Psoas muscle (tissue), 8 donors: Measurements from ENCODE around the gene RNF14. TPM values are rescaled to one million over a fixed set of nuclear protein-coding genes. Genes with fewer than 3 reads are reported as not detected.

Source experiments
- ATAC-seq, 4 donors: fragments of 200-7000 bp; cut with Tn5 transposase; one replicate each; pipeline ENCODE4 v1.9.1; 2020; ENCODE audit warnings: moderate library complexity in 3 of 4, mild to moderate bottlenecking in 2 of 4
- DNase-seq, 2 donors: peaks; one replicate each; pipeline ENCODE4 v3.0.0-alpha.2; 2020
- H3K27ac ChIP-seq: fragments of 200-600 bp; one replicate; pipeline ENCODE4 v1.8.0; 2022
- H3K27me3 ChIP-seq, 3 donors: fragments of 200-600 bp in 1 of 3; one replicate each; pipeline versions ENCODE4 v1.6.1 to v1.8.0; 2013 to 2022; ENCODE audit warnings: low read length in 2 of 3, mild to moderate bottlenecking in 2 of 3, moderate library complexity in 1 of 3; ENCODE audit not compliant: insufficient read depth in 3 of 3
- H3K36me3 ChIP-seq, 2 donors: fragments of 200-600 bp in 1 of 2; one replicate each; pipeline versions ENCODE4 v1.6.1 to v1.8.0; 2013 to 2022; ENCODE audit warnings: low read depth in 1 of 2, mild to moderate bottlenecking in 1 of 2, moderate library complexity in 1 of 2; ENCODE audit not compliant: insufficient read depth in 1 of 2
- H3K4me1 ChIP-seq: fragments of 200-600 bp; one replicate; pipeline ENCODE4 v1.8.0; 2022
- H3K4me3 ChIP-seq: fragments of 200-600 bp; one replicate; pipeline ENCODE4 v1.8.0; 2022; ENCODE audit warnings: mild to moderate bottlenecking
- H3K9me3 ChIP-seq: fragments of 200-600 bp; one replicate; pipeline ENCODE4 v1.8.0; 2022
- CTCF ChIP-seq: fragments of 200-600 bp; IDR thresholded peaks from one replicate; pipeline ENCODE4 v1.8.0; 2022; ENCODE audit warnings: antibody characterized with exemption
- WGBS, 3 donors: extraction: QIAGEN DNeasy Blood & Tissue Kit; methylation state at CpG; one replicate each; pipeline versions ENCODE4 v1.1.6 to v1.1.7; 2013; 5-methylcytosine and 5-hydroxymethylcytosine counted together
- intact Hi-C, 2 donors: fragments of 100-400 bp; cut with DNase I; formaldehyde crosslinking; loops; one replicate each; pipeline versions ENCODE4 v1.11.0 to v1.14.2; 2022
- polyA plus RNA-seq, 3 donors: library from polyadenylated mRNA; stranded (reverse); fragments of 200-250 nt; gene quantifications; one replicate each; pipeline ENCODE4 v1.2.3, GENCODE V29; 2013
- total RNA-seq, 4 donors: library from RNA; stranded (reverse); fragmentation: NEBNext Ultra II Directional in 2 of 4; extraction: Animal tissue kit (Norgen Biotek cat#: 25700) in 2 of 4; gene quantifications; one replicate each; pipeline versions ENCODE4 v1.2.1 to v1.2.4, GENCODE V29; 2021 to 2023
- donor health status: healthy with polysubstance abuse.
- donor health status: DM: no; HTN: no; CAD: no; lungs with moderate emphysema.
- donor health status: Bipolar disorder and iron deficiency.
- donor health status: healthy.
- donor health status: DM: yes; HTN: yes; CAD: no.
- donor health status: DM: no; HTN: no; CAD: no.
- donor health status: DM: no; HTN: no; CAD: no.
- donor health status: DM: yes; HTN: yes; CAD: no.

RNF14 gene
- total and polyA plus RNA-seq, 7 donors: 44.1 to 137 (median 77.9) TPM

- no peaks in the 10 kb centered on the region for H3K9me3 ChIP-seq
- peaks cover 0 to 9% of the 10 kb centered on the region in 2 donors for H3K36me3 ChIP-seq
- H3K4me1 ChIP-seq: peaks cover 22% of the 10 kb centered on the region
- TF ChIP-seq CTCF: no peak
- peaks cover 0 to 4% (median 3%) of the 10 kb centered on the region in 3 donors for H3K27me3 ChIP-seq
- no peak overlapping the region for H3K27ac ChIP-seq
- WGBS, 3 donors: 67 to 72% (median 68%) methylated on average over 9 of the region's 9 CpGs
- ATAC-seq (no peak), DNase-seq (no peak)
- intact Hi-C loops: no loop called here
- H3K4me3 ChIP-seq: no peak overlapping the region
Observed at GRCh38 chr5:141944076-141944475, 24.8 kb upstream of the RNF14 start.

- no peak for ATAC-seq
- H3K4me3 ChIP-seq: no peak overlapping the region
- peaks cover 22% of the 10 kb centered on the region for H3K4me1 ChIP-seq
- no peak for TF ChIP-seq CTCF
- 27 to 33% (median 27%) methylated on average over 22 to 25 of the region's 25 CpGs for WGBS, 3 donors
- peak in 1 of 2 donors; percentile 37 for DNase-seq
- H3K9me3 ChIP-seq: no peaks in the 10 kb centered on the region
- no peaks in the 10 kb centered on the region for H3K36me3 ChIP-seq
- H3K27ac ChIP-seq: no peak overlapping the region
- intact Hi-C loops: no loop called here
- H3K27me3 ChIP-seq: peaks cover 0 to 4% (median 3%) of the 10 kb centered on the region in 3 donors
Observed at GRCh38 chr5:141945511-141946051, 23.3 kb upstream of the RNF14 start.

GRCh38 chr5:141947316-141947715 is 21.6 kb upstream of the RNF14 start:
- no peaks in the 10 kb centered on the region for H3K9me3 ChIP-seq
- no peak overlapping the region for H3K4me3 ChIP-seq
- no peak for TF ChIP-seq CTCF
- peaks cover 0 to 5% (median 4%) of the 10 kb centered on the region in 3 donors for H3K27me3 ChIP-seq
- DNase-seq (no peak), ATAC-seq (no peak)
- intact Hi-C loops: no loop called here
- no peak overlapping the region for H3K27ac ChIP-seq
- 71 to 79% (median 73%) methylated on average over 4 of the region's 4 CpGs for WGBS, 3 donors
- H3K4me1 ChIP-seq: peaks cover 14% of the 10 kb centered on the region
- H3K36me3 ChIP-seq: no peaks in the 10 kb centered on the region

GRCh38 chr5:141948812-141949211 is 20.1 kb upstream of the RNF14 start:
- TF ChIP-seq CTCF: no peak
- Histone ChIP-seq H3K4me1 (peaks cover 7% of the 10 kb centered on the region), H3K4me3 (no peak overlapping the region), H3K27ac (no peak overlapping the region), H3K27me3 (peaks cover 0 to 5% (median 4%) of the 10 kb centered on the region in 3 donors), H3K36me3 (no peaks in the 10 kb centered on the region), H3K9me3 (no peaks in the 10 kb centered on the region)
- DNase-seq (no peak), ATAC-seq (no peak)
- 79 to 84% (median 84%) methylated on average over 2 of the region's 2 CpGs for WGBS, 3 donors
- intact Hi-C loops: no loop called here

- Histone ChIP-seq H3K4me3 (no peak overlapping the region), H3K9me3 (no peaks in the 10 kb centered on the region), H3K27ac (no peak overlapping the region), H3K36me3 (no peaks in the 10 kb centered on the region), H3K4me1 (peaks cover 7% of the 10 kb centered on the region), H3K27me3 (peaks cover 0 to 5% (median 4%) of the 10 kb centered on the region in 3 donors)
- DNase-seq (no peak), ATAC-seq (no peak)
- intact Hi-C loops: no loop called here
- WGBS, 3 donors: 73 to 84% (median 81%) methylated on average over 2 of the region's 2 CpGs
- TF ChIP-seq CTCF: no peak
Observed at GRCh38 chr5:141949511-141949910, 19.4 kb upstream of the RNF14 start.
